WTC11 (cell line): ENCODE results near the gene ENGASE.

Experiments used
- CTCF ChIP-seq: fragments of 200-600 bp; IDR thresholded peaks from 2 replicates; pipeline ENCODE4 v1.8.0; 2022; ENCODE audit warnings: antibody characterized with exemption
- ELF4 ChIP-seq: sonication (generic); formaldehyde crosslinking; IDR thresholded peaks from 2 replicates; pipeline ENCODE4 v1.8.1; 2022; ENCODE audit warnings: low read depth, mild to moderate bottlenecking, moderate library complexity, missing genetic modification reagents
- ESRRA ChIP-seq: sonication (generic); formaldehyde crosslinking; IDR thresholded peaks from 2 replicates; pipeline ENCODE4 v1.8.1; 2022; ENCODE audit warnings: mild to moderate bottlenecking, missing genetic modification reagents, borderline replicate concordance
- FOXJ3 ChIP-seq: sonication (generic); formaldehyde crosslinking; IDR thresholded peaks from 2 replicates; pipeline ENCODE4 v1.9.0; 2021; ENCODE audit warnings: missing genetic modification reagents, mild to moderate bottlenecking, borderline replicate concordance
- JUN ChIP-seq: sonication (generic); formaldehyde crosslinking; IDR thresholded peaks from 2 replicates; pipeline ENCODE4 v1.8.0; 2023; ENCODE audit warnings: mild to moderate bottlenecking, missing genetic modification reagents
- MAX ChIP-seq: sonication (generic); formaldehyde crosslinking; IDR thresholded peaks from 2 replicates; pipeline ENCODE4 v1.8.0; 2022; ENCODE audit warnings: mild to moderate bottlenecking, missing genetic modification reagents
- NFE2L1 ChIP-seq: sonication (generic); formaldehyde crosslinking; IDR thresholded peaks from 2 replicates; pipeline ENCODE4 v1.8.1; 2023; ENCODE audit warnings: missing genetic modification reagents
- PRDM15 ChIP-seq: sonication (generic); formaldehyde crosslinking; IDR thresholded peaks from 2 replicates; pipeline ENCODE4 v1.8.0; 2022; ENCODE audit warnings: missing genetic modification reagents
- SP1 ChIP-seq: sonication (generic); formaldehyde crosslinking; conservative IDR thresholded peaks from 2 replicates; pipeline ENCODE4 v1.8.1; 2022; ENCODE audit warnings: missing genetic modification reagents
- STAT6 ChIP-seq: sonication (generic); formaldehyde crosslinking; conservative IDR thresholded peaks from 2 replicates; pipeline ENCODE4 v1.8.1; 2023; ENCODE audit warnings: mild to moderate bottlenecking, low read depth, missing genetic modification reagents, moderate library complexity
- ZNF281 ChIP-seq: sonication (generic); formaldehyde crosslinking; IDR thresholded peaks from 2 replicates; pipeline ENCODE4 v1.8.0; 2023; ENCODE audit warnings: mild to moderate bottlenecking, missing genetic modification reagents
- ZNF416 ChIP-seq: fragments of 250-450 bp; sonication (Bioruptor Pico); IDR thresholded peaks from 2 replicates; pipeline ENCODE4 v1.9.0; 2021; ENCODE audit warnings: mild to moderate bottlenecking, inconsistent platforms

- TF ChIP-seq ESRRA (no peak), CTCF (no peak), ZNF281 (CRISPR knock-in tag) (no peak), ZNF416 (CRISPR knock-in tag) (no peak), SP1 (CRISPR knock-in tag) (no peak), MAX (no peak), JUN (CRISPR knock-in tag) (no peak), PRDM15 (CRISPR knock-in tag) (no peak), ELF4 (CRISPR knock-in tag) (no peak), FOXJ3 (CRISPR knock-in tag) (no peak), NFE2L1 (CRISPR knock-in tag) (no peak), STAT6 (CRISPR knock-in tag) (no peak)
These were observed 774 bp downstream of the ENGASE start for GRCh38 chr17:79075446-79075750.
